ENCODE results near the gene BCL7C.

GRCh38 chr16:30895627-30896260, 1.9 kb upstream of the BCL7C start:
- TF ChIP-seq CTCF (conservative IDR thresholded peaks at IDR 0.05) (no peak), ZFX (IDR thresholded peaks at IDR 0.05) (no peak)

All from C4-2B (cell line).